Endothelial cell of umbilical vein (primary cell): ENCODE results near the gene KRT23. TPM values are rescaled to one million over a fixed set of nuclear protein-coding genes. Genes with fewer than 3 reads are reported as not detected.

Experiments used
- BruUV-seq: library from RNA; stranded (reverse); fragments of 400-500 nt; replicated peaks from 2 replicates; lab custom pipeline; 2021; lab: Mats Ljungman, UMichigan
- CTCF ChIA-PET: fragments of 300-600, 350-600 bp; sonication (Branson Sonifier 250); formaldehyde crosslinking; loops from one replicate; lab custom pipeline; 2021; ENCODE audit warnings: antibody characterized with exemption, inconsistent platforms; lab: Charles Lee
- POLR2A ChIA-PET: fragments of 300-600, 350-600 bp; sonication (Branson Sonifier 250); formaldehyde crosslinking; loops from one replicate; lab custom pipeline; 2021; ENCODE audit warnings: antibody characterized with exemption, inconsistent platforms; lab: Charles Lee
- DNase-seq: peaks from one replicate; pipeline ENCODE4 v3.0.0-alpha.2; 2011; ENCODE audit warnings: low read depth, low spot score
- FAIRE-seq: peaks from 2 replicates; lab custom pipeline; 2011; peaks lifted over from hg19 to GRCh38; lab: Jason Lieb, UNC
- H2AFZ ChIP-seq: 2 replicates; pipeline ENCODE4 v1.6.0; 2012; ENCODE audit warnings: low read depth, low read length, control low read depth, inconsistent platforms
- H3K27ac ChIP-seq: 2 replicates; pipeline ENCODE4 v1.5.1; 2011; ENCODE audit warnings: low read depth, mild to moderate bottlenecking, control low read depth, low read length, moderate library complexity; ENCODE audit not compliant: insufficient read depth
- H3K27me3 ChIP-seq, 2 experiments: 2 replicates each; pipeline versions ENCODE4 v1.6.0 to v1.6.1; 2011; ENCODE audit warnings: low read length in 2 of 2, mixed read lengths in 1 of 2; ENCODE audit not compliant: control insufficient read depth in 2 of 2, insufficient read depth in 2 of 2
- H3K36me3 ChIP-seq, 2 experiments: 2 replicates in 1 of 2; 3 replicates in 1 of 2; pipeline ENCODE4 v1.5.1; 2011; ENCODE audit warnings: low read length in 2 of 2, mild to moderate bottlenecking in 1 of 2, moderate library complexity in 1 of 2; ENCODE audit not compliant: control insufficient read depth in 2 of 2, insufficient read depth in 2 of 2; ENCODE audit errors: extremely low read depth in 1 of 2
- H3K4me1 ChIP-seq: 3 replicates; pipeline ENCODE4 v1.5.1; 2011; ENCODE audit warnings: mild to moderate bottlenecking, low read length; ENCODE audit not compliant: control insufficient read depth, insufficient read depth; ENCODE audit errors: extremely low read depth
- H3K4me2 ChIP-seq: 2 replicates; pipeline ENCODE4 v1.6.1; 2011; ENCODE audit warnings: low read length, control low read depth, mixed read lengths; ENCODE audit not compliant: insufficient read depth
- H3K4me3 ChIP-seq, 3 experiments: fragments of 200-600 bp in 1 of 3; sonication (generic), shearing (Covaris generic) in 1 of 3; replicated peaks in 1 of 3; 2 replicates each; pipeline ENCODE4 v1.5.1; 2011 to 2016; ENCODE audit warnings: control low read depth in 3 of 3, low read length in 3 of 3, mild to moderate bottlenecking in 2 of 3, inconsistent platforms in 1 of 3, low read depth in 1 of 3, moderate library complexity in 1 of 3; ENCODE audit not compliant: insufficient read depth in 1 of 3
- H3K79me2 ChIP-seq: 2 replicates; pipeline ENCODE4 v1.6.0; 2012; ENCODE audit warnings: low read length, inconsistent platforms; ENCODE audit not compliant: control insufficient read depth, insufficient read depth
- H3K9ac ChIP-seq: replicated peaks from 2 replicates; pipeline ENCODE3; 2011; ENCODE audit warnings: low read length, control low read depth; ENCODE audit not compliant: insufficient read depth; ENCODE audit errors: extremely low read depth
- H3K9me1 ChIP-seq: replicated peaks from 3 replicates; pipeline ENCODE4 v1.6.0; 2011; ENCODE audit warnings: mild to moderate bottlenecking, low read length; ENCODE audit not compliant: control insufficient read depth, insufficient read depth; ENCODE audit errors: extremely low read depth
- H3K9me3 ChIP-seq: replicated peaks from 2 replicates; pipeline ENCODE4 v1.5.1; 2012; ENCODE audit warnings: low read length, inconsistent platforms; ENCODE audit not compliant: control insufficient read depth, insufficient read depth
- H4K20me1 ChIP-seq: replicated peaks from 2 replicates; pipeline ENCODE3; 2011; ENCODE audit warnings: mild to moderate bottlenecking, low read length; ENCODE audit not compliant: control insufficient read depth, insufficient read depth; ENCODE audit errors: extremely low read depth
- CTCF ChIP-seq, 2 donors: IDR thresholded peaks; 1 replicate in 1 of 2; 2 replicates in 1 of 2; pipeline ENCODE4 v1.5.1; 2011; ENCODE audit warnings: low read length in 2 of 2, mild to moderate bottlenecking in 2 of 2, moderate library complexity in 2 of 2, control low read depth in 1 of 2, inconsistent platforms in 1 of 2, low read depth in 1 of 2; ENCODE audit not compliant: insufficient read depth in 1 of 2; ENCODE audit errors: extremely low read depth in 1 of 2
- EZH2 ChIP-seq: IDR thresholded peaks from 2 replicates; pipeline ENCODE4 v1.6.1; 2012; ENCODE audit warnings: borderline replicate concordance, low read depth, mild to moderate bottlenecking, moderate library complexity, low read length, inconsistent platforms; ENCODE audit not compliant: severe bottlenecking
- FOS ChIP-seq: IDR thresholded peaks from 2 replicates; pipeline ENCODE4 v1.6.1; 2011; ENCODE audit warnings: mild to moderate bottlenecking, low read length, moderate library complexity, borderline replicate concordance; ENCODE audit not compliant: insufficient read depth
- GATA2 ChIP-seq: IDR thresholded peaks from 2 replicates; pipeline ENCODE4 v1.7.0; 2011; ENCODE audit warnings: low read depth, mild to moderate bottlenecking, moderate library complexity, mixed read lengths, low read length; ENCODE audit not compliant: insufficient read length, insufficient read depth
- JUN ChIP-seq: IDR thresholded peaks from 2 replicates; pipeline ENCODE4 v1.6.1; 2011; ENCODE audit warnings: borderline replicate concordance, low read depth; ENCODE audit not compliant: insufficient read length, insufficient read depth
- MYC ChIP-seq: IDR thresholded peaks from one replicate; pipeline ENCODE4 v1.6.1; 2011; ENCODE audit warnings: mild to moderate bottlenecking, low read depth, low read length
- POLR2A ChIP-seq: IDR thresholded peaks from 2 replicates; pipeline ENCODE4 v1.6.1; 2012; ENCODE audit warnings: low read depth, mild to moderate bottlenecking, control low read depth, low read length
- POLR2AphosphoS5 ChIP-seq: IDR thresholded peaks from 2 replicates; pipeline ENCODE4 v1.6.1; 2012; ENCODE audit warnings: low read depth, mild to moderate bottlenecking, control low read depth, low read length, moderate library complexity; ENCODE audit not compliant: insufficient read depth
- dilution Hi-C: fragments of 300-500 bp; cut with MboI; formaldehyde crosslinking; loops from one replicate; pipeline ENCODE4 v1.15.0; 2019; ENCODE audit warnings: low sequenced_read_pairs; ENCODE audit not compliant: extremely low pct_ligation_motif_present
- intact Hi-C: fragments of 100-400 bp; cut with micrococcal nuclease; formaldehyde crosslinking; loops from one replicate; pipeline ENCODE4 v1.10.0; 2022
- polyA plus RNA-seq, 4 experiments: library from polyadenylated mRNA; depleted of rRNA in 3 of 4; stranded (reverse) in 3 of 4; unstranded in 1 of 4; fragments of >200 nt; gene quantifications; 2 replicates each; pipeline versions ENCODE4 v1.2.1 to v1.2.3, GENCODE V29; 2011 to 2012; ENCODE audit warnings: missing spikeins in 1 of 4
- total RNA-seq: library from RNA; stranded (reverse); gene quantifications from 2 replicates; pipeline ENCODE4 v1.2.3, GENCODE V29; 2021

Gene KRT23
- total and polyA plus RNA-seq, 2 donors (not counting 3 experiments of a cell fraction or from before 2014, with no cell fraction given), result not detected

GRCh38 chr17:40984226-40984625 is 46.8 kb upstream of the KRT23 start, which contains the start of gene KRT40:
Gene KRT40 (minus strand): TSS chr17:40984326. CDS start chr17:40984273, 53 bp downstream.
- FAIRE-seq, result no peak
- ChIA-PET POLR2A (no interaction called here), CTCF (no interaction called here)
- H3K9me1 ChIP-seq, result no peaks in the 10 kb centered on the region
- H3K27me3 ChIP-seq, result peaks cover 0 to 4% of the 10 kb centered on the region in 2 experiments
- H3K79me2 ChIP-seq, result no peaks in the 10 kb centered on the region
- BruUV-seq, result no TSS peak
- no peak within 1 kb of the TSS for H3K27ac ChIP-seq
- H2AFZ ChIP-seq, result no peak within 1 kb of the TSS
- no peak within 1 kb of the TSS for H3K4me2 ChIP-seq
- H3K9ac ChIP-seq, result no peak within 1 kb of the TSS
- dilution Hi-C loops (no loop called here), intact Hi-C loops (no loop called here)
- H4K20me1 ChIP-seq, result no peaks in the 10 kb centered on the region
- no peak for TF ChIP-seq EZH2
- no peak for TF ChIP-seq POLR2AphosphoS5
- TF ChIP-seq JUN, result no peak
- no peak for TF ChIP-seq GATA2
- TF ChIP-seq FOS, result no peak
- TF ChIP-seq CTCF (IDR thresholded peaks at IDR 0.05; ENCODE audit: extremely low read depth in 1 of 2, insufficient read depth in 1 of 2, low read depth in 1 of 2, low read length in 2 of 2), result no peak
- TF ChIP-seq POLR2A, result no peak
- no peak for TF ChIP-seq MYC
- H3K4me1 ChIP-seq, result no peaks in the 10 kb centered on the region
- no peak for DNase-seq
- no peaks in the 10 kb centered on the region for H3K9me3 ChIP-seq
- H3K36me3 ChIP-seq, result no peaks in the 10 kb centered on the region
- no peak within 1 kb of the TSS for H3K4me3 ChIP-seq
